ENCODE data around the gene CINP. TPM values are rescaled to one million over a fixed set of nuclear protein-coding genes. Genes with fewer than 3 reads are reported as not detected.

CINP gene
- total and polyA plus RNA-seq, 4 donors: 31.0 to 71.9 (median 34.3) TPM

DNA sequence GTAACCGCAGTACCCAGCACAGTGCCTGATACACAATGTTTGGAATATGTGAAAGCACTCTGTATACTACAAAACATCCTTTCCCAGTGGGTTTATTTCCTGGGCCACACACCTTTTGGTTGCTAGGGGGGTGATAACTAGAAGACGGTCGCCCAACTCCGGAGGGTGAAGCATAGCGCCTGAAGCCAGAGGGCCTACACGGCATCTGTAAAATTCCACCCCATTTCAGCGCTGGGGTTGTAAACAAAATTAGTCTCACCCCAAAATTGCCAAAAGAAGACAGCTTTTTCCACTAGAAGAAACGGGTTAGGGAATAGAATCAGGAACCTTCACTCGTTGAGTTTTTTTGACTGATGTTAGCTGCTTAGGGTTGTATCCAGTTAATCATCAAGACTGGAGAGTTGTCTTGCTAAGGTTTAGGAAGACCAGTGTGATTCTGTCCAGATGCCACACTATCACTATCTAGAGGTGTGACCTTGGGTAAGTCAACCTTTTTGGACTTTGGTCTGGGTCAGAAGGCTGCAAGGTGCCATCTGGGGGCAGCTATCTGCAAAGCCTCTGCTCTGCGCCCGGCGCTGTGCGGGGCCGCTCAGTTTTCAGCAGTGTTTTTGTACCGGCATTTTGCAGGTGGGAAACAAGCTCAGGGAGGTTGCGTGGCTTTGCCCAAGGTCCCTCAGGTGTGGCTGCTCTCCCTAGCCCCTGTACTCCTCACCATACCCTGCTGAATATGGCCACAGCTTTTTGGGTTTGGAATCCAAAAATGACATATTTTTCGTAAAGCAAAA is 41.8 kb downstream of the CINP start:
- Histone ChIP-seq H3K9me3 (ENCODE audit: control insufficient read depth in 4 of 4, insufficient read depth in 3 of 4, low read length in 3 of 4) (no peaks in the 10 kb centered on the region), H3K27ac (ENCODE audit: low read depth in 1 of 2, low read length in 1 of 2) (peak overlapping the region; percentile 93 to 97), H3K36me3 (ENCODE audit: control insufficient read depth in 4 of 4, insufficient read depth in 4 of 4, low read length in 4 of 4) (peaks cover 0 to under 1% (median under 1%) of the 10 kb centered on the region in 4 donors), H3K27me3 (ENCODE audit: control insufficient read depth in 3 of 3, insufficient read depth in 3 of 3, low read length in 2 of 3) (no peaks in the 10 kb centered on the region), H3K4me1 (ENCODE audit: control insufficient read depth in 5 of 5, insufficient read depth in 5 of 5, low read length in 5 of 5) (peaks cover 3 to 29% (median 7%) of the 10 kb centered on the region in 5 donors), H3K4me3 (peak overlapping the region; percentile 82), H3K9ac (ENCODE audit: insufficient read depth in 1 of 2, low read length in 2 of 2) (peak overlapping the region; percentile 90 to 94)
- TF ChIP-seq, protein P1, sequence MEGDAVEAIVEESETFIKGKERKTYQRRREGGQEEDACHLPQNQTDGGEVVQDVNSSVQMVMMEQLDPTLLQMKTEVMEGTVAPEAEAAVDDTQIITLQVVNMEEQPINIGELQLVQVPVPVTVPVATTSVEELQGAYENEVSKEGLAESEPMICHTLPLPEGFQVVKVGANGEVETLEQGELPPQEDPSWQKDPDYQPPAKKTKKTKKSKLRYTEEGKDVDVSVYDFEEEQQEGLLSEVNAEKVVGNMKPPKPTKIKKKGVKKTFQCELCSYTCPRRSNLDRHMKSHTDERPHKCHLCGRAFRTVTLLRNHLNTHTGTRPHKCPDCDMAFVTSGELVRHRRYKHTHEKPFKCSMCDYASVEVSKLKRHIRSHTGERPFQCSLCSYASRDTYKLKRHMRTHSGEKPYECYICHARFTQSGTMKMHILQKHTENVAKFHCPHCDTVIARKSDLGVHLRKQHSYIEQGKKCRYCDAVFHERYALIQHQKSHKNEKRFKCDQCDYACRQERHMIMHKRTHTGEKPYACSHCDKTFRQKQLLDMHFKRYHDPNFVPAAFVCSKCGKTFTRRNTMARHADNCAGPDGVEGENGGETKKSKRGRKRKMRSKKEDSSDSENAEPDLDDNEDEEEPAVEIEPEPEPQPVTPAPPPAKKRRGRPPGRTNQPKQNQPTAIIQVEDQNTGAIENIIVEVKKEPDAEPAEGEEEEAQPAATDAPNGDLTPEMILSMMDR (IDR thresholded peaks at IDR 0.05; ENCODE audit: control extremely low read depth, extremely low read depth): no peak
- no peak for DNase-seq
- WGBS, 2 donors: 94 to 95% methylated on average over 17 of the region's 17 CpGs
- ATAC-seq (ENCODE audit: insufficient read depth, low FRiP score): no peak

DNA sequence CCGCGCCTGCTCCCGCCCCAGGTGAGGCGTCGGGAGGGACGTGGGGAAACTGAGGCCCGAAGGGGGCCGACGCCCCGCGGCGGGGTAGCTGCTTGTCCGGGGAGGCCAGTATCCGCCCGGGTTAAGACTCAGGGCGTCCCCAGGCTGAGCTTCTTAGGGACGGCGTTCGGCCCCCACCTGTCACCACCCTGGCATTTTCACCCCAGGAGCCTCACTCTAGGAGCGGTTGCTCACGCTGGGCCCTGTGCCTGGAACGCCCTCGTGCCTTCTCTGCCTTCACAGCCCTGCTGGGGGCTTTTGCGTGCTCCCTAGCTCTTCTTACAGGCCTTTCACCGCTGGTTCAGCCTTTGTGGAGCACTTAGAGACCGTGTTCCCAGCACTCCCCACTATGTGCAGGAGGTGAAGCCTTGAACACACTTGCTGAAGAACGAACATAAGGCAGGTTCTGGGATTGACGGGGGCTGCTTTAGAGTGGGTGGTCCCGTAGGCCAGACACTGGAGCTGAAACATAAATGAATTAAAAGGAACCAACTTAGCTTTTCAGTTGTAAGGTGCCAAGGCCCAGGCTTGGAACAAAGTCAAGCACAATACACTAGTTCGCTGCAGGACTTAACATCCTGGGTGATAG is 42.5 kb downstream of the CINP start:
- H3K9ac ChIP-seq (ENCODE audit: insufficient read depth in 1 of 2, low read length in 2 of 2): peak overlapping the region; percentile 90 to 94
- peak overlapping the region; percentile 93 to 97 for H3K27ac ChIP-seq (ENCODE audit: low read depth in 1 of 2, low read length in 1 of 2)
- no peaks in the 10 kb centered on the region for H3K27me3 ChIP-seq (ENCODE audit: control insufficient read depth in 3 of 3, insufficient read depth in 3 of 3, low read length in 2 of 3)
- H3K9me3 ChIP-seq (ENCODE audit: control insufficient read depth in 4 of 4, insufficient read depth in 3 of 4, low read length in 3 of 4): no peaks in the 10 kb centered on the region
- H3K4me3 ChIP-seq: peak overlapping the region; percentile 82
- DNase-seq (peak; percentile 46 to 57 (median 56)), ATAC-seq (ENCODE audit: insufficient read depth, low FRiP score) (no peak)
- TF ChIP-seq, protein P1 (IDR thresholded peaks at IDR 0.05; ENCODE audit: control extremely low read depth, extremely low read depth): no peak
- peaks cover 3 to 30% (median 7%) of the 10 kb centered on the region in 5 donors for H3K4me1 ChIP-seq (ENCODE audit: control insufficient read depth in 5 of 5, insufficient read depth in 5 of 5, low read length in 5 of 5)
- WGBS, 2 donors: 5 to 6% methylated on average over 29 to 30 of the region's 30 CpGs
- no peaks in the 10 kb centered on the region for H3K36me3 ChIP-seq (ENCODE audit: control insufficient read depth in 4 of 4, insufficient read depth in 4 of 4, low read length in 4 of 4)

GRCh38 chr14:102319351-102320032 is 43.2 kb downstream of the CINP start, which contains the start of gene ZNF839:
TSS of gene ZNF839 (plus strand) at chr14:102319746. CDS start at chr14:102319766, 20 bp downstream.
- peaks cover 3 to 32% (median 7%) of the 10 kb centered on the region in 5 donors for H3K4me1 ChIP-seq (ENCODE audit: control insufficient read depth in 5 of 5, insufficient read depth in 5 of 5, low read length in 5 of 5)
- H3K27me3 ChIP-seq (ENCODE audit: control insufficient read depth in 3 of 3, insufficient read depth in 3 of 3, low read length in 2 of 3): no peaks in the 10 kb centered on the region
- H3K36me3 ChIP-seq (ENCODE audit: control insufficient read depth in 4 of 4, insufficient read depth in 4 of 4, low read length in 4 of 4): no peaks in the 10 kb centered on the region
- no peaks in the 10 kb centered on the region for H3K9me3 ChIP-seq (ENCODE audit: control insufficient read depth in 4 of 4, insufficient read depth in 3 of 4, low read length in 3 of 4)
- H3K4me3 ChIP-seq: peak within 1 kb of the TSS; percentile 82
- DNase-seq (peak; percentile 94), ATAC-seq (ENCODE audit: insufficient read depth, low FRiP score) (peak; percentile 73)
- TF ChIP-seq, protein P1 (IDR thresholded peaks at IDR 0.05; ENCODE audit: control extremely low read depth, extremely low read depth): no peak
- peak within 1 kb of the TSS; percentile 93 to 97 for H3K27ac ChIP-seq (ENCODE audit: low read depth in 1 of 2, low read length in 1 of 2)
- H3K9ac ChIP-seq (ENCODE audit: insufficient read depth in 1 of 2, low read length in 2 of 2): peak within 1 kb of the TSS; percentile 94 to 100
- WGBS, 2 donors: 1% methylated on average over 59 to 71 of the region's 71 CpGs

Data from lung (tissue), 12 donors.